Activated CD4-positive, CD25-positive, alpha-beta regulatory T cell treated with anti-CD3 and anti-CD28 coated beads, Interleukin-2, amount 50 U/mL, for 24 hours (primary cell): Measurements from ENCODE around the gene XPOT.
A peak's percentile ranks its signal among the peaks of the same experiment; 100 is the strongest.
"Not testable (repeated sequence)": the region's sequence is repeated elsewhere in the genome, so short reads cannot be mapped to it uniquely, and the experiment has no call there.

Experiments used
- ATAC-seq, 2 donors: fragments of 150-1000 bp; cut with Tn5 transposase; one replicate each; pipeline ENCODE4 v1.10.0; 2021; ENCODE audit warnings: mild to moderate bottlenecking in 1 of 2, moderate library complexity in 1 of 2

XPOT gene

GRCh38 chr12:64403707-64404469 is at the start of gene XPOT:
TSS of gene XPOT (plus strand) at chr12:64404392. CDS start at chr12:64410036, 5,644 bp downstream.
- peak; percentile 88 to 94 for ATAC-seq

GRCh38 chr12:64356209-64356608 is 48.0 kb upstream of the XPOT start:
- ATAC-seq = not testable (repeated sequence)

- ATAC-seq = not testable (repeated sequence)
These were observed 43.0 kb upstream of the XPOT start for GRCh38 chr12:64361173-64361572.

GRCh38 chr12:64362721-64363305 is 41.4 kb upstream of the XPOT start:
- ATAC-seq = no peak

- ATAC-seq = no peak
These were observed 20.5 kb upstream of the XPOT start for GRCh38 chr12:64383675-64384074.

GRCh38 chr12:64385019-64385418 is 19.2 kb upstream of the XPOT start:
- ATAC-seq = no peak

GRCh38 chr12:64385468-64385867 is 18.7 kb upstream of the XPOT start:
- peak; percentile 52 to 81 for ATAC-seq

GRCh38 chr12:64387197-64387816 is 16.9 kb upstream of the XPOT start:
- no peak for ATAC-seq

GRCh38 chr12:64389154-64389553 is 15.0 kb upstream of the XPOT start:
- no peak for ATAC-seq

GRCh38 chr12:64390275-64390851 is 13.8 kb upstream of the XPOT start, which contains the start of gene C12orf56:
TSS of gene C12orf56 (minus strand) at chr12:64390758. CDS start at chr12:64390565, 193 bp downstream.
- ATAC-seq = no peak

- peak in 1 of 2 donors; percentile 58 for ATAC-seq
These were observed 12.0 kb upstream of the XPOT start for GRCh38 chr12:64392221-64392620.

GRCh38 chr12:64395739-64396138 is 8.5 kb upstream of the XPOT start:
- ATAC-seq = no peak

GRCh38 chr12:64400041-64400440 is 4.2 kb upstream of the XPOT start:
- ATAC-seq = no peak

GRCh38 chr12:64402181-64402580 is 2.0 kb upstream of the XPOT start:
- ATAC-seq = no peak

GRCh38 chr12:64404470-64405256 is 471 bp downstream of the XPOT start:
- ATAC-seq = peak; percentile 39 to 41

GRCh38 chr12:64407342-64408223 is 3.4 kb downstream of the XPOT start:
- ATAC-seq = no peak

- no peak for ATAC-seq
These were observed 7.2 kb downstream of the XPOT start for GRCh38 chr12:64411427-64411826.

- no peak for ATAC-seq
These were observed 8.3 kb downstream of the XPOT start for GRCh38 chr12:64412459-64412858.

- no peak for ATAC-seq
These were observed 9.7 kb downstream of the XPOT start for GRCh38 chr12:64413884-64414283.

GRCh38 chr12:64418209-64418608 is 14.0 kb downstream of the XPOT start:
- no peak for ATAC-seq

GRCh38 chr12:64419696-64420095 is 15.5 kb downstream of the XPOT start:
- ATAC-seq = no peak

- ATAC-seq = no peak
These were observed 23.8 kb downstream of the XPOT start for GRCh38 chr12:64427988-64428387.
